ENCODE results near the gene SEMA3E. TPM values are rescaled to one million over a fixed set of nuclear protein-coding genes. Genes with fewer than 3 reads are reported as not detected.
"Not testable (repeated sequence)": the region's sequence is repeated elsewhere in the genome, so short reads cannot be mapped to it uniquely, and the experiment has no call there.

The SEMA3E gene
- total RNA-seq, 1 experiment from 2014 or later, result 1.5 TPM

DNA sequence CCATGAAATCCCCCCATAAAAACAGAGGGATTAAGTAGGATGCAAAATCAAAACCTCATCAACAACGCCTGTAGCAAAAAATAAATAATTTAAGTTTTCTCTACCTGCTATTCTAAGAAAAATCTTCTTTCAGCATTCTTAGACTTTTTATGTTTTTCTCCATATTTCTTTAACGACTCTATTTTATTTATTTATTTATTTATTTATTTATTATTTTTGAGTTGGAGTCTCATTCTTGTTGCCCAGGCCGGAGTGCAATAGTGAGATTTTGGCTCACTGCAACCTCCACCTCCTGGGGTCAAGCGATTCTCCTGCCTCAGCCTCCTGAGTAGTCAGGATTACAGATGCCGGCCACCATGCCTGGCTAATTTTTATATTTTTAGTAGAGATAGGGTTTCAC lies 192.5 kb downstream of the SEMA3E start:
- no peaks in the 10 kb centered on the region for H3K27me3 ChIP-seq
- H3K4me3 ChIP-seq, result no peak overlapping the region
- no peak for DNase-seq
- H3K36me3 ChIP-seq, result no peaks in the 10 kb centered on the region
- H3K9me3 ChIP-seq, result no peaks in the 10 kb centered on the region

DNA sequence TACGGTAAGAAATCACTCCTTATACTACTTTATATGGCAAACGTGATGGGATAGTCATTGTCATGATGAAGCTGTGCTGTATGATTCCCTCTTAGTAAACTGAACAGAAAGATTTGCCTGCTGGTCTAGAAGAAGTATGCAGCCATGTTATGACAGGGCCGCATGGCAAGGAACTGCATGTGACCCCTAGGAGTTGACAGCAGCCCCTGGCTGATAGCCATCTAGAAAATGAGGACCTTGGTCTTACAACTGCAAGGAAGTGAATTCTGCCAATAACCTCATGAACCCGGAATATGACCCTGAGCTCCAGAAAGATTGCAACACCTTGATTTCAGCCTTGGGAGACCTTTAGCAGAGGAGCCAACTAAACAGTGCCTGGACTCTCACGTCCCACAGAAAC lies 193.3 kb downstream of the SEMA3E start:
- Histone ChIP-seq H3K9me3 (no peaks in the 10 kb centered on the region), H3K27me3 (no peaks in the 10 kb centered on the region), H3K4me3 (no peak overlapping the region), H3K36me3 (no peaks in the 10 kb centered on the region)
- no peak for DNase-seq

GRCh38 chr7:83452256-83452655 lies 196.7 kb downstream of the SEMA3E start:
- DNase-seq, result no peak
- Histone ChIP-seq H3K9me3 (no peaks in the 10 kb centered on the region), H3K27me3 (no peaks in the 10 kb centered on the region), H3K36me3 (no peaks in the 10 kb centered on the region), H3K4me3 (no peak overlapping the region)

DNA sequence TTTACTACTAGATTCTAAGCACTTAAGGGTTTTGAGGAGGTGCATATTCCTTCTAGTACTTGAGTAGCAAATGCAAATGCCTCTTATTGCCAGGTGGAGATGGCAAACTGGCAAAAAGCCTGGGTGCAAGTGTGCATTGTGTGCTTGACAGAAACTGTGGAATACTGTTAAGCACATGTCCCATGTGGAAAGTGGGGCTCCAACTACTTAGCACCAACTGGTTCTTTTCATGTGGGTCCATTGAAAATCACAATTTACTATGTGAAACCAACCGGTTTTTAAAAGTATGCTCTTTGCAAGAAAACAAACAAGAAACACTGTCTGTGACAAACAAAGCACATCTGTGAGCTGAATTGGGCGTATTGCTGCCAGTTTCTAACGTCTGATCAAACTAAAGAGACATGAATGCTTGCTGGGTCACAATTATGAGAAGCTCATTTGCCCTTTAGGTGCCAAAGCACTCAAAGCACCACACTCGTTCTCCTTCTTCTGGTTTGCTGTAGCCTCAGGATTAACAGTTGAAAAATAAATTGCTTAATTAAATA lies 197.4 kb downstream of the SEMA3E start:
- H3K4me3 ChIP-seq, result no peak overlapping the region
- no peak for DNase-seq
- H3K9me3 ChIP-seq, result no peaks in the 10 kb centered on the region
- H3K36me3 ChIP-seq, result no peaks in the 10 kb centered on the region
- H3K27me3 ChIP-seq, result no peaks in the 10 kb centered on the region

GRCh38 chr7:83449781-83450180 lies 199.2 kb downstream of the SEMA3E start:
- Histone ChIP-seq H3K4me3 (no peak overlapping the region), H3K27me3 (no peaks in the 10 kb centered on the region), H3K9me3 (no peaks in the 10 kb centered on the region), H3K36me3 (no peaks in the 10 kb centered on the region)
- no peak for DNase-seq

DNA sequence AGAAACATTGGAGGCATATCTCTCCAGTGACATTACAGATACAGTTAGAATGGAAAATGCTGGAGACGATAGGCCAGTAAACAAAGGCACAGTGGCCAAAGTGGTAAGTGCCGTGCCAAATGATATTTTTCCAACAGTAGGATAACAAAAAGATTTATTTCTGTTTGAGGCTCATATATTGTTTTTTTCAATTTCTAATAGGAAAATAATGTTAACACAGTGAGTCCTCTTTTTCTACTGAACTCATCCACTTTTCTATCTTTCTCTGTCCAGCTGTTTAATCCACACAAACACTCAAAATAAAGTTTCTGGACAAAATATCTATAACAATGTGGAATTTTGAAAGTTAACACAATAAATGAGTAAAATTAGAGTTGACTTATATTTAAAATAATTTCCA lies 201.3 kb downstream of the SEMA3E start:
- no peaks in the 10 kb centered on the region for H3K9me3 ChIP-seq
- no peak overlapping the region for H3K4me3 ChIP-seq
- no peaks in the 10 kb centered on the region for H3K27me3 ChIP-seq
- no peaks in the 10 kb centered on the region for H3K36me3 ChIP-seq
- DNase-seq, result no peak

DNA sequence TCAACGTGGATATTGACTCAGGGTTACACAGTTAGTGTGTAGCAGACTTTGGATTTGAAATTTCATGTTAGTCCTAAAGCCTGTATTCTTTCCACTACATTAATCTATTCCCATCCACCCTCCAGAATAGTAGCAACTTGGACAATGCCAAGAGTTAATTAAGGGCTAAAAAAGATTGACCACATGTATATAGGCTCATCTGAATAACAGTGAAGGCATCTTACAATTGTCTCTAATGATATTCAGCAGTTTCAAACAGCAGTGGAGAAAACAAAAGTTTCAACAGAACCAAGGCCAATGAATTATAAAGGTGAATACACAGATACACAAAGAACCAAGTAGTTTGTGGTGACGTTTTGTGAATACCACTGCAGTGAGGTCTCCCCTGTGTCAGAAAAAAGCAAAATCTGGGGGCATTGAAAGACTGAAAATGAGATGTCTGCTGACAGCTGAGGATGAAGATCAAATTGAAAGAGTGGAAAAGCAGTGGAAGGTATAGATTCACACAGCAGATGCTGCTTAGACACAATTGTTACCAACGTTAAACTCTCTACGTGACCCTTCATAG lies 202.8 kb downstream of the SEMA3E start:
- no peaks in the 10 kb centered on the region for H3K36me3 ChIP-seq
- H3K4me3 ChIP-seq, result no peak overlapping the region
- no peak for DNase-seq
- H3K27me3 ChIP-seq, result no peaks in the 10 kb centered on the region
- H3K9me3 ChIP-seq, result no peaks in the 10 kb centered on the region

GRCh38 chr7:83442911-83443310 lies 206.0 kb downstream of the SEMA3E start:
- no peak for DNase-seq
- Histone ChIP-seq H3K36me3 (no peaks in the 10 kb centered on the region), H3K27me3 (no peaks in the 10 kb centered on the region), H3K4me3 (no peak overlapping the region), H3K9me3 (no peaks in the 10 kb centered on the region)

DNA sequence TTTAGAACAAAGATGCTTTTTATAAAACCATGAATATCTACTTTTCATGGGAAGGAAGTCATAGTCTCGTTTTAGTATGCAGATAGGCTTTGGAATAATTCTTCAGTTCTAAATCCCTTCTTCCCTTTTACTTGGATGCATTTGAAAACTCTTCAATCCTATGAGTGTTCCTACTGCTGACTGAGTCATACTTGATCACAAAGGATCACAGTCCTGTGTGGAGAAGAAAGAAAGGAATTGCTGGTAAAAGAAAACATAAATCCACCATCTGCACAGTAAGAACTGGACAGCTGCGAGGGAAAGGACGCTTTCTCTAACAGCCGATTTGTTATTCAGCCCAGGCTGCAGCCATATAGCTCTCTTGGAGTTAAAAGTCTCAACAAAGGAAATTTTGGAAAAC lies 209.9 kb downstream of the SEMA3E start:
- H3K4me3 ChIP-seq, result no peak overlapping the region
- H3K36me3 ChIP-seq, result no peaks in the 10 kb centered on the region
- H3K9me3 ChIP-seq, result no peaks in the 10 kb centered on the region
- DNase-seq, result no peak
- H3K27me3 ChIP-seq, result no peaks in the 10 kb centered on the region

- not testable (repeated sequence) for DNase-seq, H3K27me3 ChIP-seq, H3K9me3 ChIP-seq, H3K36me3 ChIP-seq, H3K4me3 ChIP-seq
Observed at GRCh38 chr7:83430289-83430688, 218.7 kb downstream of the SEMA3E start.

- Histone ChIP-seq H3K9me3 (no peaks in the 10 kb centered on the region), H3K36me3 (no peaks in the 10 kb centered on the region), H3K27me3 (no peaks in the 10 kb centered on the region), H3K4me3 (no peak overlapping the region)
- no peak for DNase-seq
Observed at GRCh38 chr7:83429493-83429892, 219.4 kb downstream of the SEMA3E start.

DNA sequence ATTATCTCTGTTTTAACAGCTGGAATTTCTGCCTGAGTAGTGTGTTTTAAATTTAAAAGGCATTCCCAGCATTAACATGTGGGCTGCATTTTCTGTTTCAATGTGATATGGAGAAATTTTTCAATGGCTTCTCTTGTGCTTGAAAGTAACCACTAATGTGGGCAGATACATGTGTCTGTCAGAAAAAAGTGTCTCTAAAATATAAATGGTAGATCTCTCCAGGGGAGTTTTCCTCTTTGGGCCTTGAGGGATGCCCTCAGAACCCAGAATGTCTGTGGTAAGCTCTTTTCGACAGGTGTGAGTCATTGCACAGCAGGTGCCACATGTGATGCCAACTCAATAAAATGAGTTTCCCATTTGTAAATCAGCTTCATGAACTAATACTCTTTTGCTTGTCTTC lies 221.1 kb downstream of the SEMA3E start:
- Histone ChIP-seq H3K27me3 (no peaks in the 10 kb centered on the region), H3K9me3 (no peaks in the 10 kb centered on the region), H3K36me3 (no peaks in the 10 kb centered on the region), H3K4me3 (no peak overlapping the region)
- peak; percentile 45 for DNase-seq

DNA sequence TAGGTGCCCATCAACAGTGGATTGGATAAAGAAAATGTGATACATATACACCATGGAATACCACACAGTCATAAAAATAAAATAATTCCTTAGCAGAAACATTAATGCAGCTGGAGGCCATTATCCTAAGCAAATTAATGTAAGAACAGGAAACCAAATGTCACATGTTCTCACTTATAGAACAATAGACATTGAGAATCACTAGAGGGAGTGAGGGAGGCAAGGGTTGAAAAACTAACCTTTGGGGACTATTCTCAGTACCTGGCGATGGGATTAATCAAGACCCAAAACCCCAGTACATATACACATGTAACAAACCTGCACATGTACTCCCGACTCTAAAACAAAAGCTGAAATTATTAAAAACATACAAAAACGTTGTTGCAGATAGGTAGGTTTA lies 222.6 kb downstream of the SEMA3E start:
- DNase-seq, result no peak
- Histone ChIP-seq H3K4me3 (no peak overlapping the region), H3K27me3 (no peaks in the 10 kb centered on the region), H3K36me3 (no peaks in the 10 kb centered on the region), H3K9me3 (no peaks in the 10 kb centered on the region)

GRCh38 chr7:83419013-83419412 lies 229.9 kb downstream of the SEMA3E start:
- Histone ChIP-seq H3K4me3 (no peak overlapping the region), H3K36me3 (no peaks in the 10 kb centered on the region), H3K27me3 (no peaks in the 10 kb centered on the region), H3K9me3 (no peaks in the 10 kb centered on the region)
- no peak for DNase-seq

DNA sequence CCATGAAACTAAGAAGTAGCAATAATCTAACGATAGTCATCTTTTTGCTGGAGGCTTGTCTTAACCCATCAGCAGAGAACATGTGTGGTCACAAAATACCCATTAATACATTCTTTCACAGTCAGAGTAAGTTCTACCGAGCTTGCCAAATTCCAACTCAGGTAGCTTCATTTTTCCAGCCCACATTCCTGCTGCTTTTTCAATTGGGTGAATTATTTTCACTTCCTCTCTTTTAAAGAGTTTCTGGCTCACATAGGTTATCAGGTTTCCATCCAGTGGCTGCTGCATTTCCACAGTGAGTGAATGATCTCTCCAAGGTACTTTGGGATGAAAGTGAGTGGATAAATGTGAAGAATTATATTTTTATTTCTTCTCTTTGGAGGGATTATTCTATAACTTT lies 233.1 kb downstream of the SEMA3E start:
- DNase-seq, result no peak
- Histone ChIP-seq H3K9me3 (no peaks in the 10 kb centered on the region), H3K4me3 (no peak overlapping the region), H3K27me3 (no peaks in the 10 kb centered on the region), H3K36me3 (no peaks in the 10 kb centered on the region)

DNA sequence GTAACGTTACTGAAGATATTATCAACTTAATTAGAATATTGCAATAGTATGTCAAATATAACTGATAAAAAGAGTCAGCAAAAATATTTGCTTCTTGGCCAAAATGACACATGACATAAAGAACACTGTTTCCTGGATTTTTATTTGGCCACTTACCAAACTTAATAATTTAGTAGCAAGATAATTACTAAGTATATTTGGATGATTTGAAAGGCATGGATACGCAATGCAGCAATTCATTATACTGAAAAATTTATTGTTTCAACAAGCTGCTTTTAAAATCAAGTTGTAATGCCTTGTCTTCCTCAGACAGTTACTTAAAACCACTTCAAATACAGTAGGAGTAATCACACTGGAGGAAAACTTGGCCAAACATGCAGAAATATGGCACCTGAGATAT lies 234.0 kb downstream of the SEMA3E start:
- Histone ChIP-seq H3K27me3 (no peaks in the 10 kb centered on the region), H3K36me3 (no peaks in the 10 kb centered on the region), H3K9me3 (no peaks in the 10 kb centered on the region), H3K4me3 (no peak overlapping the region)
- no peak for DNase-seq

DNA sequence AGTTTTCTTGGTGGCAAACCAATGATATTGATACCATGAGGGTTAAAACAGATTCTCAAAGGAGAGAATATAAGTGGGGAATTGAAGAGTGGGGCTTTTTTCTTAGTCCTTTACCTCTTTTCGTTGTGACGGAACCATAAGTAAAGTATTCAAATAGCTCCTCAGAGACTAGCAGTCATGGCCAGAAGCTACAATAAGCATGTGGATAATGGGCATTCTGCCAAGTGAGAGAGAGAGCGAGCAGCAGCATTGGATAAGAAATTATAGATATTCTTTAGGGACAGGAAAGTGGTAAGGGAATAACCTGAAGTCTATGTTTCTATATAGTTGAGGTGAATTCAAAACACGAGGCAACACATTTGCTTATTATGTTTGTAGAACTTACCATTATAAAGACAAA lies 235.1 kb downstream of the SEMA3E start:
- no peak for DNase-seq

DNA sequence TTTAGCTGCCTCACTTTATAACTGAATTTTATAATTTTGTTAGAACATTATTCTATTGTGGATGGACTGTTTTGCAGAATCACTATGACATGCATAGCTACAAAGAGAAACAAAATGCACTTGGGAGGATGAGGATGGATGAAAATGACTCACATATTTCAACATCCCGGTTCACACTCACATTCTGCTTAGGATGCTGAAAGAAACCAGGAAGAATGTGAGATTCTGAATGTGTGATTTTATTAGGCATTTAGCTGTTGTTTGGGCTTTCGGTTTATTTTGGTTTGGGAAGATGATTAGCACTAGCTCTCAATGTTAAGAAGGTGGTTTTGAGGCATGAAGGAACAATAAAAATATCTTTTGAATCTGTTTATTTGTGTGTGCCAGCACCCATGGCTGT lies 235.5 kb downstream of the SEMA3E start:
- Histone ChIP-seq H3K9me3 (no peaks in the 10 kb centered on the region), H3K36me3 (no peaks in the 10 kb centered on the region), H3K4me3 (no peak overlapping the region), H3K27me3 (no peaks in the 10 kb centered on the region)
- no peak for DNase-seq

More for the DNA sequence above, 235.1 kb downstream of the SEMA3E start:
- Histone ChIP-seq H3K36me3 (no peaks in the 10 kb centered on the region), H3K4me3 (no peak overlapping the region), H3K9me3 (no peaks in the 10 kb centered on the region), H3K27me3 (no peaks in the 10 kb centered on the region)

Measured in MG63 (cell line).